ENCODE data around the gene DIS3.

GRCh38 chr13:72808917-72809500 is 27.3 kb upstream of the DIS3 start:
- TF ChIP-seq ZNF565 (CRISPR knock-in tag; conservative IDR thresholded peaks at IDR 0.05; ENCODE audit: low read depth), result no peak
- TF ChIP-seq TSHZ2 (CRISPR knock-in tag; IDR thresholded peaks at IDR 0.05), result no peak
- TF ChIP-seq ARNTL (CRISPR knock-in tag; IDR thresholded peaks at IDR 0.05; ENCODE audit: borderline replicate concordance, low read depth), result no peak
- no peak for TF ChIP-seq ZNF70 (CRISPR knock-in tag; IDR thresholded peaks at IDR 0.05)
- no peak for TF ChIP-seq OSR1 (CRISPR knock-in tag; IDR thresholded peaks at IDR 0.05)
- no peak for TF ChIP-seq SNAI2 (CRISPR knock-in tag; IDR thresholded peaks at IDR 0.05)
- TF ChIP-seq PPARA (CRISPR knock-in tag; IDR thresholded peaks at IDR 0.05; ENCODE audit: borderline replicate concordance), result no peak

Measured in SK-N-SH treated with all-trans-retinoic acid at 6 μM for 48 hours (cell line).